Uterus (tissue), 4 donors: ENCODE results near the gene SIX4. TPM values are rescaled to one million over a fixed set of nuclear protein-coding genes. Genes with fewer than 3 reads are reported as not detected.

Experiments
- DNase-seq, 2 donors: peaks; one replicate each; pipeline ENCODE4 v3.0.0-alpha.2; 2019 to 2020
- H3K27ac ChIP-seq, 2 donors: fragments of 200-600 bp; sonication (generic); 1 replicate in 1 of 2; 2 replicates in 1 of 2; pipeline ENCODE4 v1.5.1; 2016 to 2018
- H3K27me3 ChIP-seq, 2 donors: fragments of 200-600 bp; sonication (generic); one replicate each; pipeline ENCODE4 v1.5.1; 2018 to 2019; ENCODE audit warnings: control low read depth in 1 of 2
- H3K36me3 ChIP-seq, 2 donors: fragments of 200-600 bp; sonication (generic); one replicate each; pipeline ENCODE4 v1.5.1; 2019; ENCODE audit warnings: control low read depth in 1 of 2
- H3K4me1 ChIP-seq, 2 donors: fragments of 200-600 bp; sonication (generic); one replicate each; pipeline ENCODE4 v1.5.1; 2018 to 2019; ENCODE audit warnings: control low read depth in 1 of 2
- H3K4me3 ChIP-seq, 2 donors: fragments of 200-600 bp; sonication (generic); 1 replicate in 1 of 2; 2 replicates in 1 of 2; pipeline ENCODE4 v1.5.1; 2018 to 2019; ENCODE audit warnings: mild to moderate bottlenecking in 1 of 2
- H3K9me3 ChIP-seq, 2 donors: fragments of 200-600 bp; sonication (generic); one replicate each; pipeline ENCODE4 v1.5.1; 2019; ENCODE audit warnings: control low read depth in 1 of 2
- CTCF ChIP-seq, 4 experiments: fragments of 200-600 bp in 2 of 4; fragments of 450-650 bp in 2 of 4; sonication (generic) in 2 of 4; IDR thresholded peaks; one replicate each; pipeline ENCODE4 v1.5.1; 2016 to 2019; ENCODE audit warnings: antibody characterized with exemption in 4 of 4, mild to moderate bottlenecking in 2 of 4, moderate library complexity in 1 of 4
- POLR2A ChIP-seq, 2 donors: fragments of 450-650 bp; IDR thresholded peaks; one replicate each; pipeline ENCODE4 v1.6.1; 2016; ENCODE audit warnings: antibody characterized with exemption in 2 of 2, mild to moderate bottlenecking in 1 of 2, moderate library complexity in 1 of 2
- intact Hi-C: fragments of 100-400 bp; cut with DNase I; formaldehyde crosslinking; loops from one replicate; pipeline ENCODE4 v1.15.1; 2023; ENCODE audit warnings: low total_unique reads
- total RNA-seq, 4 donors: library from RNA; depleted of rRNA in 3 of 4; stranded (reverse); fragments of >200 nt in 3 of 4; gene quantifications; one replicate each; pipeline versions ENCODE4 v1.1.0 to v1.2.4, GENCODE V29; 2014 to 2023
- donor health status: DM: yes; HTN: yes; CAD: no.

The SIX4 gene
- total RNA-seq, 4 donors from 2014 or later = 0.26 to 9.7 (median 3.5) TPM

- Histone ChIP-seq H3K4me3 (no peak overlapping the region), H3K36me3 (no peaks in the 10 kb centered on the region), H3K27me3 (no peaks in the 10 kb centered on the region), H3K9me3 (no peaks in the 10 kb centered on the region), H3K4me1 (no peaks in the 10 kb centered on the region), H3K27ac (no peak overlapping the region)
- no peak for DNase-seq
- TF ChIP-seq POLR2A (IDR thresholded peaks at IDR 0.05) (no peak), CTCF (IDR thresholded peaks at IDR 0.05) (no peak)
- intact Hi-C loops = no loop called here
Measured at GRCh38 chr14:60760209-60760608, 36.1 kb upstream of the SIX4 start.

- Histone ChIP-seq H3K4me3 (no peak overlapping the region), H3K36me3 (no peaks in the 10 kb centered on the region), H3K9me3 (no peaks in the 10 kb centered on the region), H3K27ac (no peak overlapping the region), H3K4me1 (no peaks in the 10 kb centered on the region), H3K27me3 (no peaks in the 10 kb centered on the region)
- no peak for DNase-seq
- TF ChIP-seq POLR2A (IDR thresholded peaks at IDR 0.05) (no peak), CTCF (IDR thresholded peaks at IDR 0.05) (no peak)
- intact Hi-C loops = no loop called here
Measured at GRCh38 chr14:60758885-60759284, 34.7 kb upstream of the SIX4 start.

GRCh38 chr14:60757567-60758002, 33.4 kb upstream of the SIX4 start:
- Histone ChIP-seq H3K27me3 (no peaks in the 10 kb centered on the region), H3K36me3 (no peaks in the 10 kb centered on the region), H3K9me3 (no peaks in the 10 kb centered on the region), H3K4me1 (no peaks in the 10 kb centered on the region), H3K27ac (no peak overlapping the region), H3K4me3 (no peak overlapping the region)
- DNase-seq = no peak
- TF ChIP-seq CTCF (IDR thresholded peaks at IDR 0.05) = no peak
- TF ChIP-seq POLR2A (IDR thresholded peaks at IDR 0.05) = no peak
- intact Hi-C loops = no loop called here

GRCh38 chr14:60756847-60757246, 32.7 kb upstream of the SIX4 start:
- intact Hi-C loops = no loop called here
- no peaks in the 10 kb centered on the region for H3K4me1 ChIP-seq
- no peak overlapping the region for H3K4me3 ChIP-seq
- H3K27me3 ChIP-seq = no peaks in the 10 kb centered on the region
- no peak for DNase-seq
- no peak overlapping the region for H3K27ac ChIP-seq
- no peak for TF ChIP-seq POLR2A (IDR thresholded peaks at IDR 0.05)
- no peak for TF ChIP-seq CTCF (IDR thresholded peaks at IDR 0.05)
- H3K36me3 ChIP-seq = no peaks in the 10 kb centered on the region
- H3K9me3 ChIP-seq = no peaks in the 10 kb centered on the region

GRCh38 chr14:60753264-60754119, 29.3 kb upstream of the SIX4 start:
- Histone ChIP-seq H3K4me1 (no peaks in the 10 kb centered on the region), H3K9me3 (no peaks in the 10 kb centered on the region), H3K27ac (no peak overlapping the region), H3K4me3 (no peak overlapping the region), H3K27me3 (no peaks in the 10 kb centered on the region), H3K36me3 (no peaks in the 10 kb centered on the region)
- no peak for DNase-seq
- TF ChIP-seq POLR2A (IDR thresholded peaks at IDR 0.05) (no peak), CTCF (IDR thresholded peaks at IDR 0.05) (no peak)
- intact Hi-C loops = no loop called here
